HG03432 (cell line): ENCODE data around the gene HTR3A.

Source experiments
- ATAC-seq: cut with Tn5 transposase; IDR thresholded peaks from one replicate; pipeline ENCODE4 v1.9.1; 2021; ENCODE audit warnings: mild to moderate bottlenecking, moderate library complexity; ENCODE audit not compliant: unreplicated experiment

Gene HTR3A

GRCh38 chr11:114016986-114017385 is 42.1 kb downstream of the HTR3A start:
- no peak for ATAC-seq

- ATAC-seq = no peak
These were observed 42.8 kb downstream of the HTR3A start for GRCh38 chr11:114017723-114018122.

- ATAC-seq = no peak
These were observed 44.1 kb downstream of the HTR3A start for GRCh38 chr11:114019046-114019445.

GRCh38 chr11:114019574-114019973 is 44.7 kb downstream of the HTR3A start:
- no peak for ATAC-seq

- ATAC-seq = no peak
These were observed 50.5 kb downstream of the HTR3A start for GRCh38 chr11:114025329-114025907.

- ATAC-seq = no peak
These were observed 51.4 kb downstream of the HTR3A start for GRCh38 chr11:114026355-114026754.

- no peak for ATAC-seq
These were observed 52.5 kb downstream of the HTR3A start for GRCh38 chr11:114027391-114027790.

GRCh38 chr11:114027926-114028325 is 53.0 kb downstream of the HTR3A start:
- ATAC-seq = no peak

- ATAC-seq = no peak
These were observed 56.5 kb downstream of the HTR3A start for GRCh38 chr11:114031246-114031966.

- ATAC-seq = no peak
These were observed 57.0 kb downstream of the HTR3A start for GRCh38 chr11:114031967-114032320.

GRCh38 chr11:114033066-114033465 is 58.2 kb downstream of the HTR3A start:
- no peak for ATAC-seq

GRCh38 chr11:114033572-114033971 is 58.7 kb downstream of the HTR3A start:
- no peak for ATAC-seq

- no peak for ATAC-seq
These were observed 60.0 kb downstream of the HTR3A start for GRCh38 chr11:114034956-114035355.

- ATAC-seq = no peak
These were observed 61.4 kb downstream of the HTR3A start for GRCh38 chr11:114036147-114036811.

- no peak for ATAC-seq
These were observed 62.0 kb downstream of the HTR3A start for GRCh38 chr11:114036958-114037357.

- no peak for ATAC-seq
These were observed 64.6 kb downstream of the HTR3A start for GRCh38 chr11:114039551-114039950.
